ENCODE results near the gene CFAP45.

The CFAP45 gene

GRCh38 chr1:159900086-159900680, at the start of gene CFAP45:
Gene CFAP45, minus strand, starts transcription at chr1:159900165. Its CDS starts 67 bp downstream, at chr1:159900098.
- no peak for FAIRE-seq

- no peak for FAIRE-seq
Measured at GRCh38 chr1:159949123-159949522, 49.2 kb upstream of the CFAP45 start.

- no peak for FAIRE-seq
Measured at GRCh38 chr1:159947942-159948341, 48.0 kb upstream of the CFAP45 start.

- no peak for FAIRE-seq
Measured at GRCh38 chr1:159946242-159947187, 46.5 kb upstream of the CFAP45 start.

GRCh38 chr1:159945483-159946241, 45.7 kb upstream of the CFAP45 start, which contains the start of gene IGSF9:
Gene IGSF9, minus strand, starts transcription at chr1:159945613. Its CDS starts 2,159 bp downstream, at chr1:159943454.
- no peak for FAIRE-seq

- no peak for FAIRE-seq
Measured at GRCh38 chr1:159944623-159945455, 44.9 kb upstream of the CFAP45 start.

GRCh38 chr1:159943908-159944622, 44.1 kb upstream of the CFAP45 start:
- no peak for FAIRE-seq

GRCh38 chr1:159943278-159943640, 43.3 kb upstream of the CFAP45 start:
- no peak for FAIRE-seq

GRCh38 chr1:159942632-159943277, 42.8 kb upstream of the CFAP45 start:
- no peak for FAIRE-seq

- no peak for FAIRE-seq
Measured at GRCh38 chr1:159941591-159942560, 41.9 kb upstream of the CFAP45 start.

- FAIRE-seq = no peak
Measured at GRCh38 chr1:159941141-159941540, 41.2 kb upstream of the CFAP45 start.

- FAIRE-seq = no peak
Measured at GRCh38 chr1:159940006-159940620, 40.1 kb upstream of the CFAP45 start.

- no peak for FAIRE-seq
Measured at GRCh38 chr1:159939678-159940002, 39.7 kb upstream of the CFAP45 start.

GRCh38 chr1:159938905-159939677, 39.1 kb upstream of the CFAP45 start:
- FAIRE-seq = no peak

- FAIRE-seq = no peak
Measured at GRCh38 chr1:159938211-159938852, 38.4 kb upstream of the CFAP45 start.

GRCh38 chr1:159937054-159937750, 37.2 kb upstream of the CFAP45 start:
- no peak for FAIRE-seq

GRCh38 chr1:159936273-159936904, 36.4 kb upstream of the CFAP45 start:
- FAIRE-seq = no peak

Measured in A204.1 (cell line).